Muscle of back (tissue), 11 donors: ENCODE results near the gene CNPY2. TPM values are rescaled to one million over a fixed set of nuclear protein-coding genes. Genes with fewer than 3 reads are reported as not detected.
"Not testable (repeated sequence)": the region's sequence is repeated elsewhere in the genome, so short reads cannot be mapped to it uniquely, and the experiment has no call there.

Source experiments
- DNase-seq, 3 donors: peaks; one replicate each; pipeline versions ENCODE4 v3.0.0 to v3.0.0-alpha.2; 2013
- polyA plus RNA-seq, 10 donors: library from polyadenylated mRNA; unstranded; fragments of 120-200 nt; gene quantifications; one replicate each; pipeline ENCODE4 v1.2.1, GENCODE V29; 2013; ENCODE audit not compliant: insufficient read length in 10 of 10

The CNPY2 gene
- polyA plus RNA-seq, 10 donors: 45.4 to 75.7 (median 52.2) TPM

DNA sequence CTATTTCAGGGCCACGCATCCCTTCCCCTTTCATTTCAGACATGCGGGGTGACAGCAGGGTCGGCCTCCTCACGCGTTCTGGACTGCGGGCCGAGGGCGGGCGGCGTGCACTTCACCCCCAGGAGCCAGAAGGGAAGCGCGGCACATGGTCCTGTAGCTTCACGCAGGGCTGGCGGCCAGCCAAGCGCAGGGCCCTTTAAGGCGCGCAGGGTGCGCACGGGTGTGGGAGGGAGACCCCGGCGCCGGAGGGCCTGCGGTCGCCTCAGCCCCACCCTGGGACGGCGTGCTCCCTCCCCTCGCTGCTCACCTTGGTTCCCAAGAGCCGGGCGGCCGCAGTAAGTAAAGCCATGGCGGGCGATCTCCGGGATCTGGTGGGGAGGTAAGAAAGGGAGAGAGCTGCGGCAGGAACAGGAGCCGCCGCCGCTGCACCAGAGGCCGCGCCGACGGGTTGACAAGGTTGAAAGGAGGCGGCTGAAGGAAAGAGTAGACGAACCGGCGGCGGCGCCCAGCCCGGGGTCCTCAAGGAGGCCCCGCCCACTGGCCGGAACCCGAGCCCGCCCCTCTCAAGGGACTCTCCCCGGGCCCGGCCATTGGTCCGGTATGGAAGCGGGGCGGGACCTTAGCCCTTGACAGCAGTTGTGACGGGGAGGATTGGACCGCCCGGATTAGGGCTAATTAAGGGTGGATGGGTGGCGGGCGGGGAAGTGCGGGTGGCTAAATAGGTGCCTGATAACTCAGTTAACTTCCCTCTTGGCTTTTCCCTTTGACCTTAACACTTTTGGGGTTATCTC lies 15.7 kb downstream of the CNPY2 start, which contains the start of gene CS:
CS (minus strand) TSS at position 478 of the 791 bp plus-strand sequence; CDS start at position 349, 129 bp downstream.
- DNase-seq: peak; percentile 97 to 99 (median 98)

DNA sequence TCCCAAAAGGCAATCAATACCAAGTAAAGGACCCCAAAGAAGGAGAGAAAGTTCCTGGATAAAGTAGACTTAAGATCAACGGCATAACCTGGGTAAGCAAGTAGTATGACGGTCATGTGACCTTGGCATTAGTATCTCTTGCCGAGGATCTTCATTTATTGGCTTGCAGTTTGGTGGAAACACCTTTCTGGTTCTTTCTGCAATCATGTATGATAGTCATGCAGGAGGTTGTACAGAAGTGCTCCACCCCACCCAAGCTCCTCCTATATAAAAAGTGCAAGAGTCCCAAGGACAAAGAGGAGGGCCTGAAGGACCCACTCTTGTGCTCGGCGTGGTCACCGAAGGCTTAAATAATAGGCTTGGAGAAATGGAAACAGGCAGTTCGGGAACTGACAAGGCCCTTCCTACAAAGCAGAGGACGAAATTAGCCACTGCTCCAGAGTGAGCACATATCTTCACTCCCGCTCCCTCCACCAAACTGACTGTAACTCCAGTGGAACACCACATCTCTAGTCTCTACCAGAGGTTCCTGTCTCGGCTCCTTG lies 16.4 kb downstream of the CNPY2 start:
- DNase-seq: no peak

DNA sequence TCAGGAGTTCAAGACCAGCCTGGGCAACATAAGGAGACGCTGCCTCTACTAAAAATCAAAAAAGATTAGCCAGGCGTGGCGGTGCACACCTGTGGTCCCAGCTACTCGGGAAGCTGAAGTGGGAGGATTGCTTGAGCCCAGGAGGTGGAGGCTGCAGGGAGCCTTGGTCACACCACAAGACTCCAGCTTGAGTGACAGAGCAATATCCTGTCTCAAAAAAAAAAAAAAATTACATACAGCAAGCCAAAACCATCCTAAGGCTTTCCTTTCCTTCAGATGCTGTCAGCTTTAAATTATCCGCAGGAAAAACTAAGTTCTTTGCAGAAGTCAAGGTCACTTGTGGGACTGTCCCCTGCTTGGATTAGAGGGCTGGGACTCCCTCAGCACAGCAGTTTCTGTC lies 17.0 kb downstream of the CNPY2 start:
- no peak for DNase-seq

DNA sequence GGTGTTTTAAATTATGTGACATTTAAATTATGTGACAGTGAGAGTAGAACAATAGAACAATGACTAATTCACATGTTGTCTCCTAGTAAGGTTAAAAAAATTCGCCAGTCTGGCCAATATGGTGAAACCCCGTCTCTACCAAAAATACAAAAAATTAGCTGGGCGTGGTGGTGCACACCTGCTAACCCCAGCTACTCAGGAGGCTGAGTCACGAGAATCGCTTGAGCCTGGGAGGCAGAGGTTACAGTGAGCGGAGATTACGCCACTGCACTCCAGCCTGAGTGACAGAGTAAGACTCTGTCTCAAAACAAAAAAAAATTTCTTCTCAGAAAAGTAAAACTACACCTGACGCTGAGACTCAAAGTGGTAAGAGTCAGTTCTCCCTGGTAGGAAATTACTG lies 18.4 kb downstream of the CNPY2 start:
- DNase-seq: no peak

DNA sequence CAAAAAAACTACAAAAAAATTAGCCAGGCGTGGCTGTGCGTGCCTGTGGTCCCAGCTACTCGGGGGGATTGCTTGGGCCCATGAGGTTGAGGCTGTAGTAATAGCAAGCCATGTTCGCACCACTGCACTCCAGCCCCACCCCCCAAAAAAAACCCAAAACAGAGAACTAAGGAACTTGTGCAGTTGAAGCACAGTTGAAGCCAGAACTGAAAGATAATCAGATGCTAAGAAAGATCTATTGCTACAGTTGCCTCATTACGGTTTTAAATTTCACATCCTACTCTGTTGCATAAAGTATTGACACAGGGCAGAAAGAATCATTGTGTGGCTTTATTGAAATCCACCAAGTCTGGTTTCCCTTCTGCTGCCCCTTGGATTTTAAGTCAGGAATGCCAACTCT lies 19.5 kb downstream of the CNPY2 start:
- no peak for DNase-seq

DNA sequence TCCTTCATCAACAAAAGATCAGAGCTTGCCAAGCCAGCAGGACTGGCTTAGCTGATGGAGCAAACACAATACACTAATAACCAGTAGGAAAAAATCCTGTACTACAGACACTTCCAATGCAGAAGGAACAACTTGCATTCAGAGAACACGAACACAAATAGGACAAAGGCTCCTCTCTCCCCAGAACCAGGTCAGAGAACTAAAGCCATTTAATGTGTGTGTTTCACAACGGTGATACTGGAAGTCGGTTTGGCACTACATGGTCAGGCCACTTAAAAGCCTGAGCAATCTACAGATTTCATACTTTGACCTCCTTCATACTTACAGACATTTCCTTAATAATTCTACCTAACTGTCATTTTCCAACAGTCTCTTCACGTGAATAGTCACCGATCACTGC lies 22.0 kb downstream of the CNPY2 start:
- DNase-seq: no peak

DNA sequence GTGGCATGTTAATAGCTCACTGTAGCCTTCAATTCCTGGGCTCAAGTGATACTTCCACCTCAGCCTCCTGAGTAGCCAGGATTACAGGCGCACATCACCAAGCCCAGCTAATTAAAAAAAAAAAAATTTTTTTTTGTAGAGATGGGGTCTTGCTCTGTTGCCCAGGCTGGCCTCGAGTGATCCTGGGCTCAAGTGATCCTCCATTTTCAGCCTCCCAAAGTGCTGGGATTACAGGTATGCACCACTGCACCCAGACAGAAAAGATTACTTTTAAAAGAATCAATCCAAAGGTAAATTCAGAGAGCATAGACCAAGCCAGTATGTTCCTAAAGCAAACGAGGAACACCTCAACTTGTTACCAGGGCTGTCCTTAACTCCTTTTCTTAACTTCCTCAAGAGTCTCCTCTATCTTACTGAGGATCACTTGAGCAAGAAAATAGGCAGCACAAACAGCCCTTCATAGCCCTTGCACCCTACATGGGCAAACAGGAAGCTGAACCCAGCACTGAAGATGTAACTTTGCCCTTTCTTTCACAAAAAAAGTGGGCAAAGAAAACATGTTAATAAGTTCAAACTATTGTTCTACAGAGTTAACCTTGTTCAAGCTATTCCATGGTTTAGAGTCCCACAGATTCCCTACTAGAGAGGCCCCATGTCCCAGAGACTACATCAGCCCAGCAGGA lies 26.9 kb downstream of the CNPY2 start:
- no peak for DNase-seq

DNA sequence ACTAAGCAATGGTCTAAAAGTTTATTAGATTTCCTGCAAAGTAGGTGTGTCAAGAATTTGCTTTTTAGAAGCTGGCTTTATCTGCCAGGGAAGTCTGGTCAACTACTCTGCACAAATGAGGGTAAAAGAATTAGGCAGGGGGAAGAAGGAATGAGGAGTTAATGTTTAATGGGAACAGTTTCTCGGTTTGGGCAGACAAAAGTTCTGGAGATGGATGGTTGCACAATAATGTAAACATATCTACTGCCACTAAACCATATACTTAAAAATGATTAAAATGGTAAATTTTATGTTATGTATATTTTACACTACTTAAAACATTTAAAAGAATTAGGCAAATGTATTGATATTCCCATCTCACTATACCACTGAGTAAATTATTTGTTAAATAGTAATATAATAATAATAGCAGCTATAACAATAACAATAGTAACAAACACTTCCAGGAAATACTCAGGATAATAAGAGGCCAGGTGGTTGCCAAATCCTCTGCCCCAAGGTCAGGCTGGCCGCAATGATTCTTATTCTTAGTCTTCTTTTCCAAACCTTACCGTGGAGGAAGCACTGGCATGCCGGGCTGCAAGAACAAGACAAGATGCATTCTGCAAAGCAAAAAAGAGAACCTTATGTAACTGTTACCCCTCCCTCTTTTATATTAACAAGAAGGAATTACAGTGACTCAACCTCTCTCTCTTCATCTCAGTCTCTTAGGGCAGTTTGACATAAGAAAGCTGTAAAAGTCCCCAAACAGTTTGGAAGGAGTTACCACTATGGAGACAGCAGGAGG lies 29.6 kb downstream of the CNPY2 start:
- DNase-seq: no peak

DNA sequence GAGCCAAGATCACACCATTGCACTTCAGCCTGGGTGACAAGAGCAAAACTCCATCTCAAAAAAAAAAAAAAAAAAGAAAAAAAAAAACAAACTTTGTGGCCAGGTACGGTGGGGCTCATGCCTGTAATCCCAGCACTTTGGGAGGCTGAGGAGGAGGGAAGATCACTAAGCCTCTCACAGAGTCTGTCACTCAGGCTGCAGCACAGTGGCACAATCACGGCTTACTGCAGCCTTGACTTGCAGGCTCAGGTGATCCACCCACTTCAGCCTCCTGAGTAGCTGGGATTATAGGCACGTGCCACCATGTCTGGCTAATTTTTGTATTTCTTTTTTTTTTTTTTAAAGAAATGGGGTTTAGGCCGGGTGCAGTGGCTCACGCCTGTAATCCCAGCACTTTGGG lies 31.5 kb downstream of the CNPY2 start:
- not testable (repeated sequence) for DNase-seq

DNA sequence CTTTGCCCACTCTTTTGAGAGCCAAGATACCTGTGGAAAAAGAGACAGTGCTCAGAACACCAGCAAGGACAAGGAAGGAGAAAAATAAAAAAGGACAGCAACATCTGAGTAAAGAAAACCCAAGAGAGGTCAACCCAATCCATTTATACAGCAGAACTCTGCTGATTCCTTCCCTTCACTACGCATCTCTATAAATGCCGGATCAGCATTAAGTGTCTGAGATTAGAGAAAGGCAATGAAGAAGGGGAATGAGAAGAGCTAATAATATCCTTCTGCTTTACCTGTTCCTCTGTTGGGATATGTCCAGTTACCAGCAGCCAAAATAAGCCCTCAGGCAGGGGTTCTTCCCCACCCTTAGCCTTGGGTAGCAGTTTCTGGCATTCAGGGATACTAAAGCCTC lies 33.2 kb downstream of the CNPY2 start:
- no peak for DNase-seq

DNA sequence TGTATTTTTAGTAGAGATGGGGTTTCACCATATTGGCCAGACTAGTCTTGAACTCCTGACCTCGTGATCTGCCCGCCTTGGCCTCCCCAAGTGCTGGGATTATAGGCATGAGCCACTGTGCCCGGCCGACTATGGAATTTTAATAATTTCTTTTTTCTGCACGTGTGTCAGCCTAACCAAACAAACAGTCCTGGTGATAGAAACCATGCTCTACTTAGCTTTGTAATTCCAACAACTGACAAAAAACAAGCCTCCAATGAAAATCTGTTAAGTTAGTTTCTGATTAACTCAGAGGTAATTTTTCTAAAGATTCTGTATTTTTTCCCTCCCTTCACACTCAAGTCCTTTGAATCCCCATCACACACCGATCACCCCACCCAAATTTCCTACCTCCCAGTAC lies 33.8 kb downstream of the CNPY2 start:
- no peak for DNase-seq

DNA sequence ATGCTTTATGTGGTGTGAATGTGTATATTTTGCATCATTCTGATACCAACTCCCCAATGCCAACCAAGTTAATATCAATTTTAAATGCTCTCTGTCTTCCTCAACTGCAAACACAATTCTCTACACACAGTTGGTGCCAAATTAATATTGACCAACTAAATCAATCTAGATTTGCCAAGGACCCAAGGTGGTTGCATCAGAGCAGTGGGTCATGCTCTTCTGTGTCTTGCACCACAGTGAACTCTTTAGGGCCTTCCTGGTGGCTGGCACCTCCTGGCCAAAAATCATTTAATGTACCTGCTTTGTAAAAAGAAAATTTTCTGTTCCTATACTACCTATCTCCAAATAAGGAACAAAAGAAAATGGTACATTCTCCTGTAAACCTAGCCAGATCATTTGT lies 34.9 kb downstream of the CNPY2 start:
- no peak for DNase-seq

DNA sequence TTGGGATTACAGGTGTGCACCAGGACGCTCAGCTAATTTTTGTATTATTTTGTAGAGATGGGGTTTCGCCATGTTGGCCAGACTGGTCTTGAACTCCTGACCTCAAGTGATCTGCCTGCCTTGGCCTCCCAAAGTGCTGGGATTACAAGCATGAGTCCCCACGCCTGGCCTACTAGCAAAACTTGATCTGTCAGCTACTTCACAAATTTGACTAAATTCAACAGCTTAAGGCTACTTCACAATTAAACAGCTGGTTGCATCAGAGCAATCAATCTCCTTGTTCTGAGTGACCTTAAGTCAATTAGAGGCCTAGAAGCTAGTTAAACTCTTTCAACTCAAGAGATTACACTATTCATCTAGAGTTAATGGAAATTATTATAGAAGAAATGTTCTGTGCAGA lies 36.9 kb downstream of the CNPY2 start:
- DNase-seq: no peak

DNA sequence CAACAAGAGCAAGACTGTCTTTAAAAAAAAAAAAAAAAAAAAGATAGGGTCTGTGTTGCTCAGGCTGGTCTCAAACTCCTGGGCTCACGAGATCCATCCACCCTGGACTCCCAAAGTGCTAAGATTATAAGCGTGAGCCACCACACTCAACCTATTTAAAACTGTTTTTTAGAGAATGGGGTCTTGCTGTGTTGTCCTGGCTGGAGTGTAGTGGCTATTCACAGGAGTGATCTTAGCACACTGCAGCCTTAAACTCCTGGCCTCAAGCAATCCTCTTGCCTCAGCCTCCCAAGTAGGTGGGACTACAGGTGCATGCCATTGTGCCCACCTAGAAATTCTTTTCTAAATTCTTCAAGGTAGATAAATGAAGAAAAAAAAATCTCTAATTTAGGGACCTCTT lies 41.5 kb downstream of the CNPY2 start:
- DNase-seq: no peak

DNA sequence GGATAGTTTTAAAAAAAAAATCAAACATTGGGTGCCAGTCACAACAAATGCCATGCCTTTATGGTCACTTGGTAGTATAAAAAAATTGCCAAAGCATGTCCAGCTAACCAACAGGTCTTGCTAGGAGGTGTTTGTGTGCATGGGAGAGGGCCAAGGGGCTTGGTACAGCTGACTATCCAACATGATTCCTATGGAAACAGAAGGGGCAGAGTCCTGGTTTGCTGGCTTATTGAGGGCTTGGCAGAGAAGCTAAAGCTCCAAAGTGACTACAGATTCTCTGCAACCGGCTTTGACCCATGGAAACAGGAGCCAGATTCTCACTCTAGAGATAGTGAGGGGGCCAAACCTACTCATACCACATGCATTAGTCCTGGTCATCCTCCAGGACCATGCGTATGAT lies 43.3 kb downstream of the CNPY2 start:
- DNase-seq: not testable (repeated sequence)

DNA sequence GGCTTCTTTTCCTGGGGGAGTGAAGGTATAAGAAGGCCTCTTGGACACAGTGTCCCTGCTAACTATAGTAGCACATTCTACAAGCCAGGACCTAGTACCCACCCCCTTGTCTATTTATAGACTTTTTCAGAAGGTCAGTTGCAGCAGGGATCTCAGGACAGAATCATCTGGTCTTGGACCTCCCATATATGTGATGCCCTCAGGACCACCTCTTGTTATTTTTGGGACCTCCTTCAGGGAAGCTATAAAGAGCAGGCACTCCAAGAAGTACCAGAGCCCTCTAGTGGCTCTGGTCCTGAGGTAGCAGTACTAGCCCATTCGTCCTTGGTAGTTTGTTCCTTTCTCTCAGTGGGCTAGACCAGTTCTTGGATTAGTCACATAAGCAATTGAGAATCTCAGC lies 44.8 kb downstream of the CNPY2 start:
- DNase-seq: peak in 1 of 3 donors; percentile 30

DNA sequence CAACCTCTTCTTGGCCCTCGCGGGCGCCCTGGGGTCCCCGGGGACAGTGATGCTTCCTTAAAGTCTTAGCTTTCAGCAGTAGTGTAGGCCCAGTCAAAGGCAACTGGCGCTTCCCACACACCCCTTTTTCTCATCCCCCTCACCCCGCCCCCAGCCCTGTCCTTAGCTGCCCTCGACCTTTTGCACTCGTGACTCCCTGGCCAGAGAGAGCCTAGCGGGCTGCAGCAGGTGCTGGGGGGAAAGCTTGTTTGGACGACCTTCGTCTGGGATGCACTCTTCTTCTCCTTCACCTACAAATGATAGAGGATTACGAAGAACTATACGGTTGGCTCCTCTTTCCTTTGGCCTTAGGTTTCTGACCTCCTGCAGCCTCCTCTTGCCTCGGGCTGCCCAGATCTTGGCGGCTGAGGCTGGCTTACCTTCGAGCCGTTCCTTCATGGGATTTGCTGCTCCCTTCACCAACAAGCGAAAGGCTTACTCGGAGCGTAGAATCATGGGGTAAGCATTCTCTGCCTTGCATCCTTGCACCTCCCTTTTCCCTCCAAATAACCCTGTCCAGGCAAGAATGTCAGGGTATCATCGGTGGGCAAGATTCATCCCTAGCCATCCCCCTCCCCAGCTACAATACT lies 48.2 kb downstream of the CNPY2 start:
- no peak for DNase-seq

DNA sequence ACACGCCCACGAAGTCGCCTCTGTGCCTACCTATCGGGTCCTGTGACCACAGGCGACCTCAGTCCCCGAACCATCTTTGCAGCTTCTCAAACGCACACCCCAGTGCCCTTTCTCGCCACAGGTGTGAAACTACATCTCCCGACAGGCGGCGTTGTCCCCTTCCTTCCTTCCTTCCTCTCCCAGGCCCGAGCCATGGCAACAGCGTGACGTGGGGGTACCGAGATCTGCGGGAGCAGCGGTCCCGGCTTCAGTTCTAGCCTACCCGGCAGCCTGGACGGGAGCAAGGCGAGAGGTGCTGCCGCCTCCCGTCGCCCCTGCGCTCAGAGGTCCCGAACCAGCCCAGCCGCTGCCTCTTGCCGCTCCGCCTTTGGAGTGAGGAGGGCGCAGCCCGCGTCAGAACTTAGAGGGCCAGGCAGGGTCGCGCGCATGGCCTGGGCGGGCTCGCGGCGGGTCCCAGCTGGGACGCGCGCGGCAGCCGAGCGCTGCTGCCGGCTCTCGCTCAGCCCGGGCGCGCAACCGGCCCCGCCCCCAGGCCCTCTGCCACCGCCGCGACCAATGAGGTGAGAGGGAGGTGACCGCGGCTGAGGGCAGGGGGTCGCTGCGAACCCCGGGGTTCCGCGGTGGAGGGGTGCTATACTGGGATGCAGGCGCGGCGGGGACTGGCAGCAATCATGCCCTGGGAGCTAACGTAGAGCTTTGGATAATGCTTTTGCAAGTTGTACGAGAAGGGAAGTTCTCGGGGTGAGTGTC lies 48.9 kb downstream of the CNPY2 start, which contains the start of gene COQ10A:
COQ10A (plus strand) TSS at position 250 of the 750 bp plus-strand sequence; CDS start at position 427, 177 bp downstream.
- peak; percentile 85 to 98 (median 91) for DNase-seq

DNA sequence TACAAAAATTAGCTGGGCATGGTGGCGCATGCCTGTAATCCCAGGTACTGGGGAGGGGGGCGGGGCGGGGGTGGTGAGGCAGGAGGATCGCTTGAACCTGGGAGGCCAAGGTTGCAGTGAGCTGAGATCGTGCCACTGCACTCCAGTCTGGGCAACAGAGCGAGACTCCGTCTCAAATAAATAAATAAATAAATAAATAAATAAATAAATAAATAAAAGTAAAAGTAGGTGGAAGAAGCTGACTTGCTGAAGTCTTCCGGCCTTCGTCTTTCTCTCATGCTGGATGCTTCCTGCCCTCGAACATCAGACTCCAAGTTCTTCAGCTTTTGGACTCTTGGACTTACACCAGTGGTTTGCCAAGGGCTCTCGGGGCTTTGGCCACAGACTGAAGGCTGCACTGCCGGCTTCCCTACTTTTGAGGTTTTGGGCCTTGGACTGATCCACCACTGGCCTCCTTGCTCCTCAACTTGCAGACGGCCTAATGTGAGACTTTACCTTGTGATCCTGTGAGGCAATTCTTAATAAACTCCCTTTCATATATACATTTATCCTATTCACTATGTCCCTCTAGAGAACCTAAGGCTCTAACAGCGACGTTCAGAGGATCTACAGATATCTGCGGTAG lies 49.6 kb downstream of the CNPY2 start:
- DNase-seq: not testable (repeated sequence)

DNA sequence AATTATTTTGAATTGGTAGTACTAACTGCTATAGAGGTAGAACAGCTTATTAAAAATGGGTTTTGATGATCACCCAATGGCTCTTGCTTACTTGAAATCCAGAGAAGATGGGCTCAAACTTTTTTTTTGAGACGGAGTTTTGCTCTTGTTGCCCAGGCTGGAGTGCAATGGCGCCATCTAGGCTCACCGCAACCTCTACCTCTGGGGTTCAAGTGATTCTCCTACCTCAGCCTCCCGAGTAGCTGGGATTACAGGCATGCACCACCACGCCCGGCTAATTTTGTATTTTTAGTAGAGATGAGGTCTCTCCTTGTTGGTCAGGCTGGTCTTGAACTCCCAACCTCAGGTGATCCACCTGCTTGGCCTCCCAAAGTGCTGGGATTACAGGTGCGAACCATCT lies 52.8 kb downstream of the CNPY2 start:
- not testable (repeated sequence) for DNase-seq
